Lower leg skin (tissue), 3 donors: ENCODE measurements around the gene TRIO.

Experiments
- POLR2A ChIP-seq, 2 donors: fragments of 450-650 bp; IDR thresholded peaks; one replicate each; pipeline ENCODE4 v1.6.1; 2016 to 2017; ENCODE audit warnings: antibody characterized with exemption in 2 of 2, mild to moderate bottlenecking in 1 of 2, moderate library complexity in 1 of 2
- TF ChIP-seq, protein P1 (sequence below), 3 donors: fragments of 450-650 bp; IDR thresholded peaks; one replicate each; pipeline ENCODE4 v1.5.1; 2016; ENCODE audit warnings: antibody characterized with exemption in 3 of 3, mild to moderate bottlenecking in 3 of 3, moderate library complexity in 2 of 3

DNA sequence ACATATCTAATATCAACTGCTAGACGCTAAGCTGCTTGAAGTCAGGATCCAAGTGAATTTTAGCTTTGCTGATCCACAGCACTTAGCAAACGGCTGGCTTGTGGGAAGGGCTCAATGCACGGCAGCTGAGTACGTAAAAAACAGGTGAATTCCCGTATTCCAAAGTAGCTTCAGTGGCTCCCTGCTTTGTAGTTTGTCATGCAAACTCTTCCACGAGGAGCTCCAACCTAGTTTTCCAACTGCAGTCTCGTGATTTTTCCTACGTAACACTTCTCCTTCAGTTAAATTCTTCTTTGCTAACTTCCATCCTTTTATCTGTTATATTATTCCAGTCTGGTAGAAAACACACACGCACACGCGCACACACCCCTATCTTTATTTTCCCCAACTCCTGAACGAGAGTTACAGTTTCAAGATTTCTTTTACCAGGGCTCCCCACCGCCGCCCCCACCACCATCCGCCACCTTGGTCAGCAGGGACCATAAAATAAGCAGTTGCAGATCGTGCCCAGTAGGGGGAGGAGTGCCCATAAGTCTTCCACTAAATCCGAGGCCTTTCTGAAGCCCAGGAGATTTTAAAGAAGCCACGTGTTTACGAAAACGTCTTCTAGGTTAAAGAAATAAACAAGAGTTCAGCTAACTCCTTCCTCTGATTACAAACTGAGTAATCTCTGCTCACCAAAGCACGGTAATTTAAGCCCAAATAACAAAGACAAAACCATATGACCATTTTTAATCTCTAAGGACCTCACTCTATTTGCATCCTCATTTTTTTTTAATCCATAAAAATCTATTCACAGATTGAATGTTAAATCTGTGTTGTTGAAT is 34.8 kb upstream of the TRIO start:
- TF ChIP-seq, protein P1, sequence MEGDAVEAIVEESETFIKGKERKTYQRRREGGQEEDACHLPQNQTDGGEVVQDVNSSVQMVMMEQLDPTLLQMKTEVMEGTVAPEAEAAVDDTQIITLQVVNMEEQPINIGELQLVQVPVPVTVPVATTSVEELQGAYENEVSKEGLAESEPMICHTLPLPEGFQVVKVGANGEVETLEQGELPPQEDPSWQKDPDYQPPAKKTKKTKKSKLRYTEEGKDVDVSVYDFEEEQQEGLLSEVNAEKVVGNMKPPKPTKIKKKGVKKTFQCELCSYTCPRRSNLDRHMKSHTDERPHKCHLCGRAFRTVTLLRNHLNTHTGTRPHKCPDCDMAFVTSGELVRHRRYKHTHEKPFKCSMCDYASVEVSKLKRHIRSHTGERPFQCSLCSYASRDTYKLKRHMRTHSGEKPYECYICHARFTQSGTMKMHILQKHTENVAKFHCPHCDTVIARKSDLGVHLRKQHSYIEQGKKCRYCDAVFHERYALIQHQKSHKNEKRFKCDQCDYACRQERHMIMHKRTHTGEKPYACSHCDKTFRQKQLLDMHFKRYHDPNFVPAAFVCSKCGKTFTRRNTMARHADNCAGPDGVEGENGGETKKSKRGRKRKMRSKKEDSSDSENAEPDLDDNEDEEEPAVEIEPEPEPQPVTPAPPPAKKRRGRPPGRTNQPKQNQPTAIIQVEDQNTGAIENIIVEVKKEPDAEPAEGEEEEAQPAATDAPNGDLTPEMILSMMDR (IDR thresholded peaks at IDR 0.05), result peak in 1 of 3 donors; percentile 32
- TF ChIP-seq POLR2A (IDR thresholded peaks at IDR 0.05), result no peak
